Myocyte (in vitro differentiated cells): Measurements from ENCODE around the gene C12orf60. TPM values are rescaled to one million over a fixed set of nuclear protein-coding genes. Genes with fewer than 3 reads are reported as not detected.

Experiments used
- DNase-seq: peaks from one replicate; pipeline ENCODE4 v3.0.0-alpha.2; 2012; ENCODE audit warnings: low read depth
- total RNA-seq: library from RNA; depleted of rRNA; stranded (reverse); fragments of >200 nt; gene quantifications from 2 replicates; pipeline ENCODE4 v1.2.3, GENCODE V29; 2014

Gene C12orf60
- total RNA-seq, 1 donor from 2014 or later = 1.8 TPM

GRCh38 chr12:14871886-14872285 lies 68.4 kb downstream of the C12orf60 start:
- no peak for DNase-seq

DNA sequence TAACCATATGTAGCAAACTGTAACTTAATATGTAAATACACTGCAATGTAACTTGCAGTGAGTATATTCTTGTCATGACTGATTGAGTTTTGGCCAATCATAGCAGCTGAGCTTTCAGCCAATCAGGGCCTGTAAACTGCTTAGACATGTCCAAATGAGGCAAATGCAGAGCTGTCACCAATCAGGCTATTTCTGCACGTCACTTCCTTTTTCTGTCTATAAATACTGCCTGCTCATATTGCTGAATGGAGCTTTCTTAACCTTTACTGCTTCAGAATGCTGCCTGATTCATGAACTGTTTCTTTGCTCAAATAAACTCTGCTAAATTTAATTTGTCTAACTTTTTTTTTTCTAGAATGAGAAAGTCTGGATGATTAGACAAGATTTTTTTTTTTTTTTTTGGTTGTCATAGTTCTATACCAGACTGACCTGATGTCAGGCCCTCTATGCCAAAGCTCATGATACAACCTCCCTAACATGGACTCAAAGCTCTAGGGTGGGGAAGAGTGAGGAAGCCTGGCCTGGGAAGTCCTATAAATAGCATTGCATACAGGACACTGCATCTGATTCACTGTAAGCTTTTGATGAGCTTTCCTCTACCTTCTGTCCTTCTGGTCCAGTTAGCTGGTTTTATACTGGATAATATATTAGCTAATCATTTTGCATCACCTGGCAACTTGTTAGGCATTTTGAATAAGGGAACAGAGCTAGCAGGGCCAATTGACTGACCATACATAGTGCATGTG lies 70.1 kb downstream of the C12orf60 start:
- DNase-seq = no peak

Other genes with a start within 250 kb of the C12orf60 start
- gene PLBD1, start 235.8 kb upstream of the C12orf60 start, total RNA-seq = 0.19 and 0.21 TPM in 2 replicates
- gene GUCY2C, start 107.1 kb upstream of the C12orf60 start, total RNA-seq = not detected in 2 replicates
- 20.5 and 26.5 TPM in 2 replicates for gene WBP11, start 192 bp upstream of the C12orf60 start, total RNA-seq
- gene SMCO3, start 10.5 kb downstream of the C12orf60 start, total RNA-seq = not detected in 2 replicates
- gene ART4, start 39.9 kb downstream of the C12orf60 start, total RNA-seq = not detected in 2 replicates
- not detected in 2 replicates for gene MGP, start 82.2 kb downstream of the C12orf60 start, total RNA-seq
- 0.47 TPM in 1 of 2 replicates, not detected in the other for gene ERP27, start 134.9 kb downstream of the C12orf60 start, total RNA-seq
- gene ARHGDIB, start 157.9 kb downstream of the C12orf60 start, total RNA-seq = 0.47 TPM in 1 of 2 replicates, not detected in the other
- not detected in 2 replicates for gene PDE6H, start 169.4 kb downstream of the C12orf60 start, total RNA-seq